Activated B cell treated with CpG ODN at 0.5 μM for 24 hours (primary cell): ENCODE data around the gene NBPF4. TPM values are rescaled to one million over a fixed set of nuclear protein-coding genes. Genes with fewer than 3 reads are reported as not detected.
"Not testable (repeated sequence)": the region's sequence is repeated elsewhere in the genome, so short reads cannot be mapped to it uniquely, and the experiment has no call there.

Source experiments
- ATAC-seq: fragments of 200-7000 bp; cut with Tn5 transposase; one replicate; pipeline ENCODE4 v1.10.0; 2021; ENCODE audit warnings: low read depth, mild to moderate bottlenecking, moderate library complexity
- CTCF ChIA-PET: fragments of 350-600 bp; sonication (Branson Sonifier 250); formaldehyde crosslinking; loops from one replicate; lab custom pipeline; 2021; ENCODE audit warnings: antibody characterized with exemption; lab: Charles Lee
- POLR2A ChIA-PET: fragments of 350-600 bp; sonication (Branson Sonifier 250); formaldehyde crosslinking; loops from one replicate; lab custom pipeline; 2021; ENCODE audit warnings: antibody characterized with exemption; lab: Charles Lee
- DNase-seq: peaks from one replicate; pipeline ENCODE4 v3.0.0; 2022
- H3K27ac Mint-ChIP-seq: one replicate; pipeline ENCODE4 v1.8.0; 2020; ENCODE audit warnings: mixed read lengths
- H3K27me3 Mint-ChIP-seq: one replicate; pipeline ENCODE4 v1.8.0; 2021; ENCODE audit warnings: mixed read lengths
- H3K36me3 Mint-ChIP-seq: one replicate; pipeline ENCODE4 v1.8.0; 2021; ENCODE audit warnings: low read depth, mixed read lengths
- H3K4me1 Mint-ChIP-seq: one replicate; pipeline ENCODE4 v1.8.0; 2021; ENCODE audit warnings: mixed read lengths
- H3K4me3 Mint-ChIP-seq: one replicate; pipeline ENCODE4 v1.8.0; 2020; ENCODE audit warnings: mild to moderate bottlenecking, mixed read lengths
- H3K9me3 Mint-ChIP-seq: one replicate; pipeline ENCODE4 v1.8.0; 2020; ENCODE audit warnings: mixed read lengths
- intact Hi-C: fragments of 100-400 bp; cut with micrococcal nuclease; formaldehyde crosslinking; loops from one replicate; pipeline ENCODE4 v1.15.1; 2024
- total RNA-seq: library from RNA; stranded (reverse); gene quantifications from 2 replicates; pipeline ENCODE4 v1.2.3, GENCODE V29; 2022

NBPF4 gene
- not detected in 2 replicates for total RNA-seq

GRCh38 chr1:108243976-108244375 lies at the start of gene NBPF4:
Gene NBPF4 (minus strand): TSS chr1:108244076. CDS start chr1:108243761, 315 bp downstream.
- H3K4me3 Mint-ChIP-seq, H3K27ac Mint-ChIP-seq, H3K4me1 Mint-ChIP-seq, POLR2A ChIA-PET, H3K36me3 Mint-ChIP-seq, DNase-seq, CTCF ChIA-PET, H3K27me3 Mint-ChIP-seq, ATAC-seq, H3K9me3 Mint-ChIP-seq, intact Hi-C loops: not testable (repeated sequence)

GRCh38 chr1:108282528-108283257 lies 38.8 kb upstream of the NBPF4 start:
- H3K9me3 Mint-ChIP-seq, H3K36me3 Mint-ChIP-seq, intact Hi-C loops, CTCF ChIA-PET, H3K27me3 Mint-ChIP-seq, H3K4me1 Mint-ChIP-seq, H3K4me3 Mint-ChIP-seq, POLR2A ChIA-PET, H3K27ac Mint-ChIP-seq, DNase-seq, ATAC-seq: not testable (repeated sequence)

DNA sequence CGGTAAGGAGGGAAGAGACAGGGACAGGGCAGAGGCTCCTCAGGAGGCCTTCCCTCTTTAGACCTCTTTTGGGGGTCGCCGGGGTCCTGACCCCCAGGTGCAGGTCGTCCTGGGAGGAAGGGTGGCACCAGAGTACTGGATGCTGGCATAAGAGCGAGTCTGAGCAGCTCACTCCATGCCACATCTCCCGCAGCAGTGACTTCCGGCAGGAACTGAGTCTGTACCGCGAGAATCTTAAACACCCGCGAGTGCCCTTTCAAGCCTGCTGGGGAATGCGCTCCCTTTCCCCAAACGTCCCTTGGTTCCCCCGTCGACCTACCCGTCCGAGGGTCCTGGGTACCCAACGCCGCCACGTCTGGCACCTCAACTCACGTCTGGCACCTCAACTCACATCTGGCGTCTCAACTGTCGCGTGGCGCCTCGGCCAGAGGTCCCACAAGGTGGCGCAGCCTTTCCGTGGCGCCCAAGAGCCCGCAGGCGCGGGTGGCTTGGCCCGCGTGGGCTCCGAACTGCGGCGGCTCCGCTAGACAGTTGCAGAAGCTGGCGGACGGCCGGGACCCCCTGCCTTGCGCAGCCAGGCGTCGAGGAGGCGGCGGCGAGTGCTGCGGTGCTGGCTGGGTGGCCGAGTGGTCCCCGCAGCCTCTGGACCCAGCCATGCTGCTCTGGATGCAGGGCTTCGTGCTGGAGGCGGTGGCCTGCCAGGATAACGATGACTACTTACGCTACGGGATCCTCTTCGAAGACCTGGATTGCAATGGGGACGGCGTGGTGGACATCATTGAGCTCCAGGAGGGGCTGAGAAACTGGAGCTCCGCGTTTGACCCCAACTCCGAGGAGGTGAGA lies 28.8 kb upstream of the NBPF4 start:
- H3K36me3 Mint-ChIP-seq, H3K27ac Mint-ChIP-seq, H3K4me3 Mint-ChIP-seq, H3K9me3 Mint-ChIP-seq, H3K4me1 Mint-ChIP-seq, CTCF ChIA-PET, POLR2A ChIA-PET, DNase-seq, intact Hi-C loops, H3K27me3 Mint-ChIP-seq: not testable (repeated sequence)
- peak; percentile 62 for ATAC-seq

DNA sequence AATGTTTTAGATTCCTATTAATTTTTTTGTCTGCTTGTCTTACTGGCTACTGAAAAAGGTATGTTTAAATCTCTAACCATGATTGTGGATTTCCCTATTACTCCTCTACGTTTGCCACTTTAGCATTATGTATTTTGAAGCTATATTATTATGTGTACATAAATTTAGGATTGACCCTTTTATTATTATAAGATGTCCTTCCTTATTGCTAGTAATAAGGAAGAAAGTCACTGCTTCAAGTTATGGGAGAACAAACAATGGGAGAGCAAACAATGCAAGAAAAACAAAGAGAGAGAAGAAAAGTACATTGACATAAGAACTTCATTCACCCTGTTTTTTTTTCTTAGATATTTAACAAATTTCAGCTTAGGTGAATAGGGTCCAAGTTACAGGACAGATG lies 23.2 kb upstream of the NBPF4 start:
- POLR2A ChIA-PET, intact Hi-C loops, DNase-seq, H3K9me3 Mint-ChIP-seq, H3K4me3 Mint-ChIP-seq, H3K36me3 Mint-ChIP-seq, H3K4me1 Mint-ChIP-seq, CTCF ChIA-PET, H3K27me3 Mint-ChIP-seq, H3K27ac Mint-ChIP-seq, ATAC-seq: not testable (repeated sequence)

GRCh38 chr1:108261967-108262366 lies 18.1 kb upstream of the NBPF4 start:
- CTCF ChIA-PET, H3K27ac Mint-ChIP-seq, intact Hi-C loops, H3K4me3 Mint-ChIP-seq, H3K27me3 Mint-ChIP-seq, DNase-seq, POLR2A ChIA-PET, H3K9me3 Mint-ChIP-seq, H3K4me1 Mint-ChIP-seq, H3K36me3 Mint-ChIP-seq, ATAC-seq: not testable (repeated sequence)

- H3K4me3 Mint-ChIP-seq, H3K9me3 Mint-ChIP-seq, H3K27me3 Mint-ChIP-seq, ATAC-seq, POLR2A ChIA-PET, intact Hi-C loops, CTCF ChIA-PET, H3K27ac Mint-ChIP-seq, H3K36me3 Mint-ChIP-seq, H3K4me1 Mint-ChIP-seq, DNase-seq: not testable (repeated sequence)
These were observed 17.6 kb upstream of the NBPF4 start for GRCh38 chr1:108261519-108261918.

DNA sequence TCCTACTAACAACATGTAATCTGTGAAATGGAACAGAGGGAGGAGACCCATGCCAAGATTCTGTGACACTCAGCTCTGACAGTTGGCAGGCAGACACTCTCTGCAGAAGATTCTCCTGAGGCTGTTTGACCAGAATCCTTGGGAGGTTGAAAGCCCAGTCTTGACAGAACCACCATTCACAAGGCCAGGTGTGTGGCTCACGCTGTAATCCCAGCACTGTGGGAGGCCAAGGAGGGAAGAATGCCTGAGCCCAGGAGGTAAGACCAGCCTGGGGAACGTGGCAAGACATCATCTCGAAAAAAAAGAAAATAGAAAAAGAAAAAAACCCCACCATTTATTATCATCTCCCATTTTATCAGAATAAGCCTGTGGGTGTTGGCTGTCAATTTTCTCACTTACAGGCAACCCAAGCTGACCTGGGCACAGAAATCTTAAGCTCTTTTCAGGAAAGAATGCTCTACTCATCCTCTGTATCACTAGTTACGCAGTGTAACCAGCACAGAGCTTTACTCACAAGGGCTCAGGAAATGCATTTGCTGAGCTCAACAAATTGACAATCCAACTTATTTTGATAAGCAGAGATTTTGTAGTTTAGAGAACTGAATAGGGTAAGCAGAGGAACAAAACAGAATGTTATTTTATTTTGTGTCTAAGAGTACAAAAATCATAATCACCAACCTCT lies 16.8 kb upstream of the NBPF4 start:
- intact Hi-C loops, POLR2A ChIA-PET, H3K36me3 Mint-ChIP-seq, H3K9me3 Mint-ChIP-seq, H3K4me3 Mint-ChIP-seq, H3K27me3 Mint-ChIP-seq, H3K4me1 Mint-ChIP-seq, ATAC-seq, DNase-seq, CTCF ChIA-PET, H3K27ac Mint-ChIP-seq: not testable (repeated sequence)

GRCh38 chr1:108255426-108255825 lies 11.6 kb upstream of the NBPF4 start:
- CTCF ChIA-PET, ATAC-seq, POLR2A ChIA-PET: not testable (repeated sequence)

DNA sequence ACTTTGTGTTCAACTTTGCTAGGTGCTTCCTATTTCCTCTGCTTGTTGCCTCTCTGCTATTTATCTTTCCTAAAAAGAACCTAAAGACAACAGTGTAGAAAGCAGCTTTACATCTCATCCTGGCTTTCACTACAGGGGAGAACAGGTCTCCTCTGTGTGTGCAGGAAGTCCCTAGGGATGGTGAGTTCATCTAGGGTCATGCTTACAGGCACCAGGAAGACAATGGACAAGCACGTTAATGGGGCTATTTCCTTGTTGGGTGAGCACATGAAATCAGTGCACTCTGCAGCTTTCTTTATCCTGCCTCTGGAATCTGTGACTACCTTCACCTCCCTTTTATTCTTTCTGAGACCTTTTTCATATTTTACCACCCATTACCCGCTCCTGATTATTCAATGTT lies 4.5 kb downstream of the NBPF4 start:
- POLR2A ChIA-PET, H3K4me3 Mint-ChIP-seq, H3K27ac Mint-ChIP-seq, ATAC-seq, H3K36me3 Mint-ChIP-seq, DNase-seq, CTCF ChIA-PET, intact Hi-C loops, H3K9me3 Mint-ChIP-seq, H3K27me3 Mint-ChIP-seq, H3K4me1 Mint-ChIP-seq: not testable (repeated sequence)

More at GRCh38 chr1:108255426-108255825, 11.6 kb upstream of the NBPF4 start:
- H3K36me3 Mint-ChIP-seq, H3K27me3 Mint-ChIP-seq, H3K27ac Mint-ChIP-seq, DNase-seq, H3K4me1 Mint-ChIP-seq, H3K4me3 Mint-ChIP-seq, intact Hi-C loops, H3K9me3 Mint-ChIP-seq: not testable (repeated sequence)

GRCh38 chr1:108235308-108235707 lies 8.6 kb downstream of the NBPF4 start:
- H3K9me3 Mint-ChIP-seq, H3K4me3 Mint-ChIP-seq, ATAC-seq: not testable (repeated sequence)

GRCh38 chr1:108232183-108232582 lies 11.7 kb downstream of the NBPF4 start:
- ATAC-seq, H3K36me3 Mint-ChIP-seq: not testable (repeated sequence)

More at GRCh38 chr1:108235308-108235707, 8.6 kb downstream of the NBPF4 start:
- intact Hi-C loops, H3K36me3 Mint-ChIP-seq, DNase-seq, H3K27me3 Mint-ChIP-seq, POLR2A ChIA-PET, H3K27ac Mint-ChIP-seq, CTCF ChIA-PET, H3K4me1 Mint-ChIP-seq: not testable (repeated sequence)

More at GRCh38 chr1:108232183-108232582, 11.7 kb downstream of the NBPF4 start:
- CTCF ChIA-PET, DNase-seq, H3K4me3 Mint-ChIP-seq, H3K4me1 Mint-ChIP-seq, H3K27ac Mint-ChIP-seq, POLR2A ChIA-PET, H3K27me3 Mint-ChIP-seq, intact Hi-C loops, H3K9me3 Mint-ChIP-seq: not testable (repeated sequence)
